Mucosa of stomach (tissue), 1 donor: ENCODE results near the gene ZNF618.

Experiments used
- H3K27me3 ChIP-seq: one replicate; pipeline ENCODE4 v1.7.0; 2013; ENCODE audit warnings: mild to moderate bottlenecking, low read length; ENCODE audit not compliant: control insufficient read depth, insufficient read depth
- H3K36me3 ChIP-seq: one replicate; pipeline ENCODE4 v1.7.0; 2013; ENCODE audit warnings: low read length; ENCODE audit not compliant: control insufficient read depth, insufficient read depth
- H3K4me1 ChIP-seq: one replicate; pipeline ENCODE4 v1.7.0; 2013; ENCODE audit warnings: mild to moderate bottlenecking, low read length; ENCODE audit not compliant: control insufficient read depth, insufficient read depth
- H3K4me3 ChIP-seq: one replicate; pipeline ENCODE4 v1.7.0; 2013; ENCODE audit warnings: low read length
- H3K9ac ChIP-seq: one replicate; pipeline ENCODE4 v1.7.0; 2013; ENCODE audit warnings: mild to moderate bottlenecking, low read length, moderate library complexity
- H3K9me3 ChIP-seq: one replicate; pipeline ENCODE4 v1.7.0; 2013; ENCODE audit warnings: mild to moderate bottlenecking, low read length, moderate library complexity; ENCODE audit not compliant: control insufficient read depth
- donor health status: Pancreatic carcinoma.

The ZNF618 gene

GRCh38 chr9:114096866-114097612, 220.9 kb downstream of the ZNF618 start:
- peak overlapping the region; percentile 23 for H3K4me3 ChIP-seq
- no peaks in the 10 kb centered on the region for H3K27me3 ChIP-seq
- peak overlapping the region; percentile 37 for H3K9ac ChIP-seq
- no peaks in the 10 kb centered on the region for H3K9me3 ChIP-seq
- H3K36me3 ChIP-seq, result peaks cover 4% of the 10 kb centered on the region
- H3K4me1 ChIP-seq, result peaks cover 16% of the 10 kb centered on the region

- no peaks in the 10 kb centered on the region for H3K9me3 ChIP-seq
- H3K36me3 ChIP-seq, result peaks cover 4% of the 10 kb centered on the region
- peaks cover 16% of the 10 kb centered on the region for H3K4me1 ChIP-seq
- H3K27me3 ChIP-seq, result no peaks in the 10 kb centered on the region
- peak overlapping the region; percentile 23 for H3K4me3 ChIP-seq
- peak overlapping the region; percentile 37 for H3K9ac ChIP-seq
Observed at GRCh38 chr9:114097613-114098020, 221.5 kb downstream of the ZNF618 start.

GRCh38 chr9:114098021-114098935, 222.2 kb downstream of the ZNF618 start:
- Histone ChIP-seq H3K27me3 (no peaks in the 10 kb centered on the region), H3K9ac (peak overlapping the region; percentile 42)

GRCh38 chr9:114098936-114099668, 223.0 kb downstream of the ZNF618 start, which contains the start of gene KIF12:
Gene KIF12 (minus strand): TSS chr9:114099292. CDS start chr9:114099276, 16 bp downstream.
- Histone ChIP-seq H3K9ac (peak within 1 kb of the TSS; percentile 42), H3K4me1 (peaks cover 16% of the 10 kb centered on the region)

More at GRCh38 chr9:114098021-114098935, 222.2 kb downstream of the ZNF618 start:
- Histone ChIP-seq H3K36me3 (peaks cover under 1% of the 10 kb centered on the region), H3K4me3 (peak overlapping the region; percentile 40), H3K9me3 (no peaks in the 10 kb centered on the region), H3K4me1 (peaks cover 16% of the 10 kb centered on the region)

GRCh38 chr9:114099669-114100270, 223.7 kb downstream of the ZNF618 start:
- H3K9ac ChIP-seq, result no peak overlapping the region
- H3K9me3 ChIP-seq, result no peaks in the 10 kb centered on the region
- no peak overlapping the region for H3K4me3 ChIP-seq
- H3K27me3 ChIP-seq, result no peaks in the 10 kb centered on the region
- no peaks in the 10 kb centered on the region for H3K36me3 ChIP-seq
- peaks cover 16% of the 10 kb centered on the region for H3K4me1 ChIP-seq

More at GRCh38 chr9:114098936-114099668, 223.0 kb downstream of the ZNF618 start, which contains the start of gene KIF12:
- H3K27me3 ChIP-seq, result no peaks in the 10 kb centered on the region
- H3K36me3 ChIP-seq, result no peaks in the 10 kb centered on the region
- peak within 1 kb of the TSS; percentile 40 for H3K4me3 ChIP-seq
- H3K9me3 ChIP-seq, result no peaks in the 10 kb centered on the region

GRCh38 chr9:114100536-114100935, 224.4 kb downstream of the ZNF618 start:
- Histone ChIP-seq H3K9me3 (no peaks in the 10 kb centered on the region), H3K27me3 (no peaks in the 10 kb centered on the region), H3K36me3 (no peaks in the 10 kb centered on the region), H3K9ac (no peak overlapping the region), H3K4me3 (no peak overlapping the region), H3K4me1 (peaks cover 16% of the 10 kb centered on the region)

GRCh38 chr9:114102484-114102883, 226.4 kb downstream of the ZNF618 start:
- H3K36me3 ChIP-seq, result no peaks in the 10 kb centered on the region
- H3K4me3 ChIP-seq, result no peak overlapping the region
- no peak overlapping the region for H3K9ac ChIP-seq
- peaks cover 12% of the 10 kb centered on the region for H3K4me1 ChIP-seq
- H3K9me3 ChIP-seq, result no peaks in the 10 kb centered on the region
- no peaks in the 10 kb centered on the region for H3K27me3 ChIP-seq

GRCh38 chr9:114105236-114105635, 229.1 kb downstream of the ZNF618 start:
- Histone ChIP-seq H3K27me3 (no peaks in the 10 kb centered on the region), H3K4me1 (peaks cover 8% of the 10 kb centered on the region), H3K9me3 (no peaks in the 10 kb centered on the region), H3K36me3 (no peaks in the 10 kb centered on the region), H3K4me3 (no peak overlapping the region), H3K9ac (no peak overlapping the region)
